Calu3 (cell line): ENCODE measurements around the gene HDHD5. TPM values are rescaled to one million over a fixed set of nuclear protein-coding genes. Genes with fewer than 3 reads are reported as not detected.

Source experiments
- BruUV-seq: library from RNA; stranded (reverse); fragments of 400-500 nt; replicated peaks from 2 replicates; lab custom pipeline; 2021; lab: Mats Ljungman, UMichigan
- CTCF ChIA-PET: fragments of 300-600 bp; sonication (Branson Sonifier 250); formaldehyde crosslinking; loops from one replicate; lab custom pipeline; 2022; ENCODE audit warnings: antibody characterized with exemption; lab: Charles Lee
- DNase-seq: peaks from one replicate; pipeline ENCODE4 v3.0.0; 2022
- H3K27ac Mint-ChIP-seq: one replicate; pipeline ENCODE4 v1.8.0; 2022; ENCODE audit warnings: mixed read lengths; ENCODE audit not compliant: unreplicated experiment
- H3K27me3 Mint-ChIP-seq: one replicate; pipeline ENCODE4 v1.8.0; 2022; ENCODE audit warnings: mixed read lengths; ENCODE audit not compliant: unreplicated experiment
- H3K36me3 Mint-ChIP-seq: one replicate; pipeline ENCODE4 v1.8.0; 2022; ENCODE audit warnings: mild to moderate bottlenecking, moderate library complexity, mixed read lengths; ENCODE audit not compliant: insufficient read depth, unreplicated experiment
- H3K4me1 Mint-ChIP-seq: one replicate; pipeline ENCODE4 v1.8.0; 2022; ENCODE audit warnings: mild to moderate bottlenecking, low read depth, mixed read lengths; ENCODE audit not compliant: unreplicated experiment
- H3K4me3 Mint-ChIP-seq: one replicate; pipeline ENCODE4 v1.8.0; 2022; ENCODE audit warnings: mild to moderate bottlenecking, low read depth, moderate library complexity, mixed read lengths; ENCODE audit not compliant: unreplicated experiment
- H3K9me3 Mint-ChIP-seq: one replicate; pipeline ENCODE4 v1.8.0; 2022; ENCODE audit warnings: low read depth, mixed read lengths; ENCODE audit not compliant: unreplicated experiment
- CTCF ChIP-seq: fragments of 200-600 bp; IDR thresholded peaks from one replicate; pipeline ENCODE4 v1.8.0; 2022; ENCODE audit warnings: antibody characterized with exemption; ENCODE audit not compliant: unreplicated experiment
- intact Hi-C: fragments of 100-400 bp; cut with micrococcal nuclease; formaldehyde crosslinking; loops from one replicate; pipeline ENCODE4 v1.10.0; 2022; ENCODE audit not compliant: unreplicated experiment
- total RNA-seq: library from RNA; stranded (reverse); gene quantifications from 2 replicates; pipeline ENCODE4 v1.2.3, GENCODE V29; 2022

Gene HDHD5
- total RNA-seq, 1 experiment from 2014 or later, result 44.4 TPM

DNA sequence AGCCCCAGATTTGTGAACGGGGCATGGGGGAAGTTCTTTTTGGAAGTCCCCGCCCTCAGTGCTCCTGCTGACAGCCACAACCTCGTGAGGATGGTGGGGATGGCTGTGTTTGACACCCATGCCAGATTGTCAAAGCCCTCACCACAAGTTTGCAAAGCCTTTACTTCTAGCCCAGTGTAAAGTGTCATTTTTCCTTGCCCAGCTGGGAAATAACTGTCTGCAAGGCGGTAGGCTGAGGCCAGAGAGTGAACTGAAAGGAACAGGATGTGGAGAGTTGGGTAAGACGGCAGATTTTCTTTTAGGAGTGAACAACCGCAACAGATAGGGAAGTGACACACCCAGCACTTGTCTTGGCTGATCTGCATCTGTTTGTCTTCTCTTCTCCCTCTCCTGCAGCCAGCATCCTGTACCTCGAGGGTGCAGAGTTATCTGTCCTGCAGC is 60.7 kb downstream of the HDHD5 start:
- no peak for TF ChIP-seq CTCF

GRCh38 chr22:17097701-17098100 is 61.4 kb downstream of the HDHD5 start:
- Mint-ChIP-seq H3K36me3 (no peaks in the 10 kb centered on the region), H3K4me3 (no peak overlapping the region), H3K4me1 (no peaks in the 10 kb centered on the region), H3K27ac (no peak overlapping the region), H3K27me3 (no peaks in the 10 kb centered on the region), H3K9me3 (no peaks in the 10 kb centered on the region)
- BruUV-seq, result no TSS peak
- DNase-seq, result no peak
- intact Hi-C loops, result no loop called here
- CTCF ChIA-PET, result no interaction called here
- no peak for TF ChIP-seq CTCF

More for the DNA sequence above, 60.7 kb downstream of the HDHD5 start:
- BruUV-seq, result no TSS peak
- H3K27me3 Mint-ChIP-seq, result no peaks in the 10 kb centered on the region
- no peaks in the 10 kb centered on the region for H3K36me3 Mint-ChIP-seq
- DNase-seq, result no peak
- intact Hi-C loops, result no loop called here
- H3K4me1 Mint-ChIP-seq, result no peaks in the 10 kb centered on the region
- no peak overlapping the region for H3K4me3 Mint-ChIP-seq
- no peaks in the 10 kb centered on the region for H3K9me3 Mint-ChIP-seq
- CTCF ChIA-PET, result no interaction called here
- no peak overlapping the region for H3K27ac Mint-ChIP-seq

- no peak for DNase-seq
- BruUV-seq, result no TSS peak
- H3K9me3 Mint-ChIP-seq, result no peaks in the 10 kb centered on the region
- H3K27ac Mint-ChIP-seq, result no peak overlapping the region
- intact Hi-C loops, result no loop called here
- H3K27me3 Mint-ChIP-seq, result no peaks in the 10 kb centered on the region
- CTCF ChIA-PET, result interaction anchor here (0.6 to 1.2 kb wide), 2 partner anchors 105 to 416 kb away, joined by 5 read pairs; no protein-coding TSS in a partner anchor
- no peaks in the 10 kb centered on the region for H3K36me3 Mint-ChIP-seq
- H3K4me3 Mint-ChIP-seq, result no peak overlapping the region
- TF ChIP-seq CTCF, result no peak
- no peaks in the 10 kb centered on the region for H3K4me1 Mint-ChIP-seq
These were observed 62.0 kb downstream of the HDHD5 start for GRCh38 chr22:17097062-17097461.

DNA sequence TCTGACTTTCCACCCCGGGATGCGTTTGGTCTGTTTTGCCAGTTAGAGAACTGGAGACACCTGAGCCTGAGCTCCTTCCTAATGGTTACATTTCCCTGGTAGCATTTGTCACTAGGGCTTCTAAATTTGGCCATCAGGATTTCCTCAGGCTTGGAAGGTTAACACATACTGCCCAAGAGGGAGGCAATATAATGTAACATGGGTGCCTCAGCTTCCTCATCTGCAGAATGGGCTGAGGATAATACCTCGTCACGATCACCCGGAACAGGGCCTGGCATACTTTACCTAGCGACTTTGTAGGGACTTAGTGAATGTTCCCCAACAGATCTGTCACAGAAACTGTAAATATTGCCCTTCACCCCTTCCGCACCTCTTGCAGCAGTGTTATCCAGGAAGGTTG is 63.0 kb downstream of the HDHD5 start:
- no TSS peak for BruUV-seq
- CTCF ChIA-PET, result interaction anchor here (1.2 kb wide), 1 partner anchor 417 kb away, joined by 5 read pairs; no protein-coding TSS in a partner anchor

More for the DNA sequence above, 63.0 kb downstream of the HDHD5 start:
- intact Hi-C loops, result no loop called here
- H3K4me1 Mint-ChIP-seq, result no peaks in the 10 kb centered on the region
- H3K27me3 Mint-ChIP-seq, result no peaks in the 10 kb centered on the region
- no peak for DNase-seq
- no peaks in the 10 kb centered on the region for H3K9me3 Mint-ChIP-seq
- H3K36me3 Mint-ChIP-seq, result no peaks in the 10 kb centered on the region
- H3K4me3 Mint-ChIP-seq, result no peak overlapping the region
- no peak for TF ChIP-seq CTCF
- no peak overlapping the region for H3K27ac Mint-ChIP-seq
